ENCODE data around the gene KCTD2.

DNA sequence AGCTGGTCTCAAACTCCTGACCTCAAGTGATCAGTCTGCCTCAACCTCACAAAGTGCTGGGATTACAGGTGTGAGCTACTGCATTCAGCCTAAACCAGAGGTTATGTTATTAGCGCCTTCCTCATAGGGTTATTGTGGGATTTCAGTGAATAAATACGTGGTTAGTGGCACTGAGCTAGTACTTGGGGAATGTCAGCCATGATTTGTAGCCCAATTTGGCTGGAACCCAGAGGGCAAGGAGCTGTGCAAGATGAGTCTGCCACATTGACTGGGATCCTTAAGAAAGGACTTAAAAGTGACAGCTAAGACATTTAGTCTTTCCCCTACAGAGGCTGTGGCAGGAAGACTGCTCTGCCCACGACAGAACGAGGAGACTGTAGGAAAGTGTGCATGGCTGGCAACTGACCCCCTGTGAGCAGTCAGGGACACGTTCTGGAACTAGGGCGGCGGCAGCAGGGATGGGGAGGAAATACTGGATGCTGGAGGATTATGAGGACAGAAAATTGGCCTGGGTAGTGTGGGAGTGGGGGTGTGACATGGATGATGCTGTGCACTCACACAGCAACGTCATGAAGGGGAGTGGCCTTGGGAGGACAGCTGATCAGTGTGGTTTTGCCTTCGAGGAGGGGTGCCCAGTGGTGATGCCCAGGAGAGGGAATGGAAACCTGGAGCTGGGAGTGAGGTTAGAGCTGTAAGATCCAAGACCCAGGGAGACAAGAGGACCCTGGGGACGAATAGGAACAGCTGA, 14.9 kb upstream of the KCTD2 start:
- TF ChIP-seq, protein P1, sequence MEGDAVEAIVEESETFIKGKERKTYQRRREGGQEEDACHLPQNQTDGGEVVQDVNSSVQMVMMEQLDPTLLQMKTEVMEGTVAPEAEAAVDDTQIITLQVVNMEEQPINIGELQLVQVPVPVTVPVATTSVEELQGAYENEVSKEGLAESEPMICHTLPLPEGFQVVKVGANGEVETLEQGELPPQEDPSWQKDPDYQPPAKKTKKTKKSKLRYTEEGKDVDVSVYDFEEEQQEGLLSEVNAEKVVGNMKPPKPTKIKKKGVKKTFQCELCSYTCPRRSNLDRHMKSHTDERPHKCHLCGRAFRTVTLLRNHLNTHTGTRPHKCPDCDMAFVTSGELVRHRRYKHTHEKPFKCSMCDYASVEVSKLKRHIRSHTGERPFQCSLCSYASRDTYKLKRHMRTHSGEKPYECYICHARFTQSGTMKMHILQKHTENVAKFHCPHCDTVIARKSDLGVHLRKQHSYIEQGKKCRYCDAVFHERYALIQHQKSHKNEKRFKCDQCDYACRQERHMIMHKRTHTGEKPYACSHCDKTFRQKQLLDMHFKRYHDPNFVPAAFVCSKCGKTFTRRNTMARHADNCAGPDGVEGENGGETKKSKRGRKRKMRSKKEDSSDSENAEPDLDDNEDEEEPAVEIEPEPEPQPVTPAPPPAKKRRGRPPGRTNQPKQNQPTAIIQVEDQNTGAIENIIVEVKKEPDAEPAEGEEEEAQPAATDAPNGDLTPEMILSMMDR (IDR thresholded peaks at IDR 0.05) = no peak
- TF ChIP-seq, protein P2, sequence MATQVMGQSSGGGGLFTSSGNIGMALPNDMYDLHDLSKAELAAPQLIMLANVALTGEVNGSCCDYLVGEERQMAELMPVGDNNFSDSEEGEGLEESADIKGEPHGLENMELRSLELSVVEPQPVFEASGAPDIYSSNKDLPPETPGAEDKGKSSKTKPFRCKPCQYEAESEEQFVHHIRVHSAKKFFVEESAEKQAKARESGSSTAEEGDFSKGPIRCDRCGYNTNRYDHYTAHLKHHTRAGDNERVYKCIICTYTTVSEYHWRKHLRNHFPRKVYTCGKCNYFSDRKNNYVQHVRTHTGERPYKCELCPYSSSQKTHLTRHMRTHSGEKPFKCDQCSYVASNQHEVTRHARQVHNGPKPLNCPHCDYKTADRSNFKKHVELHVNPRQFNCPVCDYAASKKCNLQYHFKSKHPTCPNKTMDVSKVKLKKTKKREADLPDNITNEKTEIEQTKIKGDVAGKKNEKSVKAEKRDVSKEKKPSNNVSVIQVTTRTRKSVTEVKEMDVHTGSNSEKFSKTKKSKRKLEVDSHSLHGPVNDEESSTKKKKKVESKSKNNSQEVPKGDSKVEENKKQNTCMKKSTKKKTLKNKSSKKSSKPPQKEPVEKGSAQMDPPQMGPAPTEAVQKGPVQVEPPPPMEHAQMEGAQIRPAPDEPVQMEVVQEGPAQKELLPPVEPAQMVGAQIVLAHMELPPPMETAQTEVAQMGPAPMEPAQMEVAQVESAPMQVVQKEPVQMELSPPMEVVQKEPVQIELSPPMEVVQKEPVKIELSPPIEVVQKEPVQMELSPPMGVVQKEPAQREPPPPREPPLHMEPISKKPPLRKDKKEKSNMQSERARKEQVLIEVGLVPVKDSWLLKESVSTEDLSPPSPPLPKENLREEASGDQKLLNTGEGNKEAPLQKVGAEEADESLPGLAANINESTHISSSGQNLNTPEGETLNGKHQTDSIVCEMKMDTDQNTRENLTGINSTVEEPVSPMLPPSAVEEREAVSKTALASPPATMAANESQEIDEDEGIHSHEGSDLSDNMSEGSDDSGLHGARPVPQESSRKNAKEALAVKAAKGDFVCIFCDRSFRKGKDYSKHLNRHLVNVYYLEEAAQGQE (IDR thresholded peaks at IDR 0.05; ENCODE audit: insufficient read depth in 1 of 2, low read depth in 2 of 2, low read length in 1 of 2) = no peak
- TF ChIP-seq POLR2AphosphoS5 (IDR thresholded peaks at IDR 0.05; ENCODE audit: low read depth, low read length) (no peak), SIN3A (IDR thresholded peaks at IDR 0.05; ENCODE audit: borderline replicate concordance, insufficient read depth, low read depth, low read length) (no peak)

Measured in Panc1 (cell line).